Skeletal muscle satellite cell (primary cell): Measurements from ENCODE around the gene TNFSF18.

ENCODE experiments used
- H3K27me3 ChIP-seq: 2 replicates; pipeline ENCODE4 v1.7.0; 2013; ENCODE audit warnings: low read length; ENCODE audit not compliant: control insufficient read depth, insufficient read depth
- H3K36me3 ChIP-seq: 2 replicates; pipeline ENCODE4 v1.7.0; 2013; ENCODE audit warnings: mild to moderate bottlenecking, control low read depth, low read length; ENCODE audit not compliant: insufficient read depth
- H3K4me1 ChIP-seq: 2 replicates; pipeline ENCODE4 v1.7.0; 2013; ENCODE audit warnings: low read length; ENCODE audit not compliant: control insufficient read depth, insufficient read depth
- H3K4me2 ChIP-seq: 2 replicates; pipeline ENCODE4 v1.7.0; 2013; ENCODE audit warnings: mild to moderate bottlenecking, low read length
- H3K4me3 ChIP-seq: 2 replicates; pipeline ENCODE4 v1.7.0; 2013; ENCODE audit warnings: low read length
- H3K9ac ChIP-seq: 2 replicates; pipeline ENCODE4 v1.7.0; 2013; ENCODE audit warnings: mild to moderate bottlenecking, low read depth, low read length, moderate library complexity
- H3K9me3 ChIP-seq: replicated peaks from 2 replicates; pipeline ENCODE4 v1.7.0; 2013; ENCODE audit warnings: mild to moderate bottlenecking, control low read depth, low read length

Gene TNFSF18

DNA sequence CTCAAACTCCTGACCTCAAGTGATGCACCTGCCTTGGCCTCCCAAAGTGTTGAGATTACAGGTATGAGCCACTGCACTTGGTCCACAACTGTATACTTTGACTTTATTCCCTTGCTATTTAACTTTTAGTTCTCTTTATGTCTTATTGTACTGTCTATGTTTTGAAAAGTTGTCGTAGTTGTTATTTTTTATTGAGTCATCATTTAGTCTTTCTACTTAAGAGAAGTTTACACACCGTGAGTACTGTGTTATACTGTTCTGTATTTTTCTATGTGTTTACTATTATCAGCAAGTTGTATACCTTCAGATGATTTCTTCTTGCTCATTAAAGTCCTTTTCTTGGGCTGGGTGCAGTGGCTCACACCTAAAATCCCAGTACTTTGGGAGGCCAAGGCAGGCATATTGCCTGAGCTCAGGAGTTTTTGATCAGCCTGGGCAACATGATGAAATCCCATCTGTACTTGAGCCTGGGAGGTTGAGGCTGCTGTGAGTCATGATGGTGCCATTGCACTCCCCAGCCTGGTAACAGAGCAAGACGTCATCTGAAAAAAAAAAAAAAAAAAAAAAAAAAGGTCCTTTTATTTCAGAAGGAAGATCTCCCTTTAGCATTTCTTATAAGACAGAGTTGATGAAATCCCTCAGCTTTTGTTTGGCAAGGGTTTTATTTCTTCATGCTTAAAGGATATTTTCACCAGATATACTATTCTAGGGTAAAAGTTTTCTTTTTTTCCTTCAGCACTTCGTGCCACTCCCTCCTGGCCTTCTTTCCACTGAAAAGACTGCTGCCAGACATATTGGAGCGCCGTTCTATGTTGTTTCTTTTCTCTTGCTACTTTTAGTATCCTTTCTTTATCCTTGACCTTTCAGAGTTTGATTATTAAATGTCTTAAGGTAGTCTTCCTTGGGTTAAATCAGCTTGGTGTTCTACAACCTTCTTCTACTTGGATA is 47.6 kb downstream of the TNFSF18 start:
- Histone ChIP-seq H3K4me2 (peak overlapping the region; percentile 13), H3K4me3 (no peak overlapping the region), H3K9me3 (no peaks in the 10 kb centered on the region), H3K9ac (peak overlapping the region; percentile 39), H3K4me1 (peaks cover 11% of the 10 kb centered on the region), H3K36me3 (no peaks in the 10 kb centered on the region), H3K27me3 (no peaks in the 10 kb centered on the region)

DNA sequence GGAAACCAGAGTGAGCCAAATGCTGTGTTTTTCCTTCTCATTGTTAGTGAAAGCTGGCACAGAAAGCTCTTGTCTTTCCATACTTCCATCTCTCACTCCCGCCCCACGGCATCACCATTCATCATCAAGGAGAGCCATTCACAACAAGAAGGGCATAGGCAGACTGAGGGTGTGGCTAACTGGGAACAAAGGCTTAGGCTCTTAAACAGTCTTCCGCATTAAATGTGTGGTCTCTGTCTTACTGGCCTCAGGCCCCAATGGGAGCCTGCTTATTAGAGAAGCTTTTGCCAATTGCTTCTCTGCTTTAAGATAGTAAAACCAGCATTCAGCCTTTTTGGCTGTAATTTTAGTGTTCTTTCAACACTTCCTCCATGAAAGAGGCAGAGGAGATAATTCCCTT is 51.4 kb downstream of the TNFSF18 start:
- Histone ChIP-seq H3K27me3 (no peaks in the 10 kb centered on the region), H3K9me3 (no peaks in the 10 kb centered on the region), H3K4me1 (peaks cover 11% of the 10 kb centered on the region), H3K9ac (no peak overlapping the region), H3K36me3 (no peaks in the 10 kb centered on the region), H3K4me2 (no peak overlapping the region), H3K4me3 (no peak overlapping the region)

DNA sequence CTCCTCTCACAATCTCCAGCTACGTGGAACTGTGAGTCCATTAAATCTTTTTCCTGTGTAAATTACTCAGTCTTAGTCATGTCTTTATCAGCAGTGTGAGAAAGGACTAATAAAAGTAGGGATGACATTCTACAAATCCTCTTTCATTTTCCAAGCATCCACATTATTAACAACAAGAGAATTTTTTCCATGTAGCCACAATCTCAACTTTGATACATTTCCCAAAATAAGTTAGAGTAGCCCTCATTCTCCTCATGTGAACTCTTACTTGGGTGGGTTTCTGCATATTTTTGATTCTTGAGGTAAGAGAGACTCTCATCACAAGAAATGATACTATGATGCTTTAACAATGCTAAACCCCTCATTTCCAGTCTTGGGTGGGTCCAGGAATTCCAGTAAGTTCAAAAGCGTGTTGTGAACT is 52.8 kb downstream of the TNFSF18 start:
- Histone ChIP-seq H3K4me3 (no peak overlapping the region), H3K4me1 (peaks cover 10% of the 10 kb centered on the region), H3K4me2 (no peak overlapping the region), H3K9ac (no peak overlapping the region), H3K9me3 (no peaks in the 10 kb centered on the region), H3K36me3 (no peaks in the 10 kb centered on the region), H3K27me3 (no peaks in the 10 kb centered on the region)

DNA sequence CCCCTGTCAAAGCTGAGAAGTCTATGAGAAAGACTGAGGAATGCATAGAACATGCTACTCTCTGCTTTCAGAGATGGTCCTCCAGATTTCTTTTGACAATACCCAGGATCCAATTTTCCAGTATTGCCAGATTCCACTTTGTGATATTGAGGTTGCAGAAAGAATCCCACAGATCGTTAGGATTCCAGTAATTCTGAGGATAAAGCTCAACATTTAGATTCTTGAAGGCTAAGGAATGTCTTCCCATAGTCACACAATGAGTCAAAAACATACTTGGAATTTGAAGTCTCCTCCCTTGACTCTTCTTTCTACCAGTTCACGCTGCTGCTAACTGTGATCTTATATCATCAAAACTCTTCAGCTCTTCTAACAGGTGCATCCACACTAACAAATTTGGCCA is 57.1 kb downstream of the TNFSF18 start:
- no peaks in the 10 kb centered on the region for H3K27me3 ChIP-seq
- no peaks in the 10 kb centered on the region for H3K36me3 ChIP-seq
- peaks cover 17% of the 10 kb centered on the region for H3K4me1 ChIP-seq
- no peak overlapping the region for H3K4me2 ChIP-seq
- no peaks in the 10 kb centered on the region for H3K9me3 ChIP-seq
- H3K9ac ChIP-seq, result no peak overlapping the region
- no peak overlapping the region for H3K4me3 ChIP-seq

DNA sequence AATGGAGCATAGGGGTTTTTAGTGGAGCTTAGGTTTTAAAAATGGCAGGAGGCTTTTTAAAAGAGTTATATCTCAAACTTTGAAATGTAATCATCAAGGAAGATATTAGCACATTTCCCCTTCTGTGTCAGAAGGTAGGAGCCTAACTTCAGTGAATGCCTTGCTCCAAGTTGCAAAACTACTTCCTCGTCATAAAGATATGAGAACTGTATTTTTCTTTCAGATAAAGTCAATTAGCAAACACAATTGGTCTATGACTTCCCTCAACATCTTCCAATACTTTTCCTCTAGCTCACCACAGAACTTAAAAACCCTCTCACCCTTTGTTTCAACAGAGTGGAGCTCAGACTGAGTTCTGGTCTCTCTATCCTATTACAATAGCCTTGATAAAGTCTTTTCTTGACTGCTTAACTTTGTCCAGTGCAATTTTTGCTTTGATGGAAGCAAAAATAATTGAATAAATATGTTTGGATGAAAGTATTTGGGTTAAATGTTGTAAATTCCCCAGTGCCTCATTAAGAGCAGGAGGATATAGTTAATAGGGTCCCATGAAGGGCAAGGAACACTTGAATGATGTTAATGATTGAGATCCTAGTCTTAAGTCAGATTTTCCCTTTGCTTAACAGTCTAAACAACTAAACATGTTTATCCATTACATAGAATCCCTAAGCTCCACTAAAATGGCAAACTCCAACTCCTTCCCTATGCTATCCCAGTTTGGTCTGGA is 58.9 kb downstream of the TNFSF18 start:
- Histone ChIP-seq H3K4me1 (peaks cover 17% of the 10 kb centered on the region), H3K4me2 (no peak overlapping the region), H3K36me3 (no peaks in the 10 kb centered on the region), H3K4me3 (no peak overlapping the region), H3K9ac (peak overlapping the region; percentile 12), H3K27me3 (no peaks in the 10 kb centered on the region), H3K9me3 (no peaks in the 10 kb centered on the region)

DNA sequence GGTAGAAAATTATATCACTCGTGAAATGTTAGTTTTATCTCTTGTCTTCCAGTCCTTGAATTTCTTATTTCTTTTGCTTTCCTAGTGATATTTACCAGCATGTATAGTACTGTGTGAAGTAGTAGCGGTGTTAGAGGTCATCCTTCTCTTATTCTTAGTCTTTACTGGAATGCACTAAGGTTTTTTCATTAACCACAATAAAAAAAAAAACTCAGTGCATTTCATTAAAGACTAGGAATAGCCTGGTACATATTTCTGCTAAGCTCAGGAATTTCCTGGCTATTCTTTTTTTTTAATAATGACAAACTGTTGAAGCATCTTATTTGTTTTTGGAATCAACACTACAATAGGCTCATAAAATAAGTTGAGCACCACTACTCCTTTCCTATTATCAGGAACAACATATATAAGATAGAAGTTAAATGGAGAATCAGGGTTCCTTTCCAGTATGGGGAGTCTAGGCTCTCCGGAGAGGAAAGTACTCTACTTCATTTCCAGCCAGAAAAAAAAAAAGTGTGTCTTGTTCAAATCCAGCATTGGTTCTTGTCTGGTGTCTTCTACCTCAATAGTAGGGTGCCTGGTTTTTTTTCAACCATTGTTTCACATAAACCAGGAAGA is 60.0 kb downstream of the TNFSF18 start:
- H3K9ac ChIP-seq, result peak overlapping the region; percentile 12
- H3K36me3 ChIP-seq, result no peaks in the 10 kb centered on the region
- no peak overlapping the region for H3K4me3 ChIP-seq
- H3K9me3 ChIP-seq, result no peaks in the 10 kb centered on the region
- H3K4me2 ChIP-seq, result no peak overlapping the region
- H3K4me1 ChIP-seq, result peaks cover 17% of the 10 kb centered on the region
- H3K27me3 ChIP-seq, result no peaks in the 10 kb centered on the region
